IMR-90 (cell line): Measurements from ENCODE around the gene L3MBTL2. TPM values are rescaled to one million over a fixed set of nuclear protein-coding genes. Genes with fewer than 3 reads are reported as not detected.

Experiments used
- ATAC-seq: fragments of 200-7000 bp; cut with Tn5 transposase; 2 replicates; pipeline ENCODE4 v1.9.1; 2020; ENCODE audit warnings: low read depth, mild to moderate bottlenecking, moderate library complexity
- BruUV-seq: library from RNA; stranded (reverse); fragments of 400-500 nt; replicated peaks from 2 replicates; lab custom pipeline; 2021; lab: Mats Ljungman, UMichigan
- CTCF ChIA-PET: fragments of 300-600 bp; formaldehyde crosslinking; extraction: SDS; loops from one replicate; lab custom pipeline; 2021; ENCODE audit warnings: antibody characterized with exemption; lab: Yijun Ruan, JAX
- POLR2A ChIA-PET: fragments of 300-600 bp; sonication (Branson Sonifier 250); formaldehyde crosslinking; loops from one replicate; lab custom pipeline; 2022; ENCODE audit warnings: antibody characterized with exemption; ENCODE audit not compliant: unreplicated experiment; lab: Charles Lee
- DNase-seq: peaks from one replicate; pipeline ENCODE4 v3.0.0; 2013
- H2AFZ ChIP-seq: replicated peaks from 2 replicates; pipeline ENCODE3; 2013; ENCODE audit warnings: low read length, mild to moderate bottlenecking; ENCODE audit not compliant: poor library complexity
- H2AK5ac ChIP-seq: 2 replicates; pipeline ENCODE4 v1.6.1; 2013; ENCODE audit warnings: low read depth, low read length, inconsistent platforms
- H2AK9ac ChIP-seq: replicated peaks from 2 replicates; pipeline ENCODE3; 2013; ENCODE audit warnings: mild to moderate bottlenecking, low read depth, low read length, moderate library complexity; ENCODE audit not compliant: poor library complexity
- H2BK120ac ChIP-seq: 2 replicates; pipeline ENCODE4 v1.6.1; 2013; ENCODE audit warnings: low read depth, low read length, inconsistent platforms
- H2BK15ac ChIP-seq: 3 replicates; pipeline ENCODE4 v1.6.1; 2013; ENCODE audit warnings: low read depth, low read length, inconsistent platforms
- H2BK20ac ChIP-seq: 2 replicates; pipeline ENCODE4 v1.6.1; 2013; ENCODE audit warnings: low read depth, mild to moderate bottlenecking, inconsistent platforms, low read length, moderate library complexity
- H2BK5ac ChIP-seq: 2 replicates; pipeline ENCODE4 v1.6.1; 2013; ENCODE audit warnings: mild to moderate bottlenecking, low read depth, low read length, inconsistent platforms; ENCODE audit not compliant: poor library complexity, severe bottlenecking
- H3K14ac ChIP-seq: replicated peaks from 2 replicates; pipeline ENCODE4 v1.6.1; 2013; ENCODE audit warnings: low read depth, low read length, inconsistent platforms
- H3K18ac ChIP-seq: 2 replicates; pipeline ENCODE4 v1.6.1; 2013; ENCODE audit warnings: low read depth, low read length, control low read depth
- H3K23ac ChIP-seq: 2 replicates; pipeline ENCODE4 v1.6.1; 2013; ENCODE audit warnings: low read depth, low read length, inconsistent platforms
- H3K27ac ChIP-seq: 2 replicates; pipeline ENCODE4 v1.5.1; 2013; ENCODE audit warnings: mild to moderate bottlenecking, control low read depth, low read length; ENCODE audit not compliant: insufficient read depth
- H3K27me3 ChIP-seq: 2 replicates; pipeline ENCODE4 v1.6.1; 2013; ENCODE audit warnings: low read length; ENCODE audit not compliant: control insufficient read depth, insufficient read depth
- H3K36me3 ChIP-seq: 2 replicates; pipeline ENCODE4 v1.6.1; 2013; ENCODE audit warnings: low read length, mixed read lengths; ENCODE audit not compliant: control insufficient read depth, insufficient read depth
- H3K4ac ChIP-seq: 2 replicates; pipeline ENCODE4 v1.6.1; 2013; ENCODE audit warnings: low read depth, low read length, inconsistent platforms
- H3K4me1 ChIP-seq: 2 replicates; pipeline ENCODE4 v1.6.1; 2013; ENCODE audit warnings: low read length, mixed read lengths; ENCODE audit not compliant: control insufficient read depth, insufficient read depth
- H3K4me2 ChIP-seq: 2 replicates; pipeline ENCODE4 v1.6.1; 2013; ENCODE audit warnings: low read depth, mild to moderate bottlenecking, control low read depth, low read length, moderate library complexity
- H3K4me3 ChIP-seq: 2 replicates; pipeline ENCODE4 v1.5.1; 2013; ENCODE audit warnings: low read depth, mild to moderate bottlenecking, control low read depth, low read length, moderate library complexity; ENCODE audit not compliant: insufficient read depth
- H3K56ac ChIP-seq: 2 replicates; pipeline ENCODE4 v1.6.1; 2013; ENCODE audit warnings: low read length, inconsistent platforms; ENCODE audit not compliant: insufficient read depth; ENCODE audit errors: extremely low read depth
- H3K79me1 ChIP-seq, 2 experiments: 2 replicates each; pipeline ENCODE4 v1.6.1; 2013; ENCODE audit warnings: low read length in 2 of 2, inconsistent platforms in 1 of 2, low read depth in 1 of 2
- H3K9ac ChIP-seq: 2 replicates; pipeline ENCODE4 v1.6.1; 2013; ENCODE audit warnings: low read depth, low read length, control low read depth
- H3K9me1 ChIP-seq: 2 replicates; pipeline ENCODE4 v1.6.1; 2013; ENCODE audit warnings: low read length, inconsistent platforms; ENCODE audit not compliant: insufficient read depth
- H3K9me3 ChIP-seq: 2 replicates; pipeline ENCODE4 v1.6.1; 2013; ENCODE audit warnings: low read length; ENCODE audit not compliant: control insufficient read depth, insufficient read depth
- H4K20me1 ChIP-seq: 2 replicates; pipeline ENCODE4 v1.6.1; 2013; ENCODE audit warnings: low read length, inconsistent platforms; ENCODE audit not compliant: insufficient read depth
- H4K5ac ChIP-seq: 2 replicates; pipeline ENCODE4 v1.6.1; 2013; ENCODE audit warnings: mild to moderate bottlenecking, low read depth, low read length, control low read depth
- H4K8ac ChIP-seq, 2 experiments: 2 replicates each; pipeline ENCODE4 v1.6.1; 2013; ENCODE audit warnings: low read depth in 2 of 2, low read length in 2 of 2, control low read depth in 1 of 2, inconsistent platforms in 1 of 2
- H4K91ac ChIP-seq: 2 replicates; pipeline ENCODE4 v1.6.1; 2013; ENCODE audit warnings: low read depth, low read length, inconsistent platforms; ENCODE audit not compliant: insufficient read depth
- BHLHE40 ChIP-seq: fragments of 150-350 bp; IDR thresholded peaks from 2 replicates; pipeline ENCODE4 v1.6.1; 2016; ENCODE audit warnings: mild to moderate bottlenecking, low read depth, low read length
- CEBPB ChIP-seq: IDR thresholded peaks from 2 replicates; pipeline ENCODE4 v1.6.1; 2012; ENCODE audit warnings: low read depth, low read length, improper control_type of control experiment
- CHD1 ChIP-seq: IDR thresholded peaks from 2 replicates; pipeline ENCODE4 v1.6.1; 2012; ENCODE audit warnings: low read depth, low read length, improper control_type of control experiment
- CTCF ChIP-seq: conservative IDR thresholded peaks from 2 replicates; pipeline ENCODE4 v1.5.1; 2012; ENCODE audit warnings: mild to moderate bottlenecking, low read depth, low read length, improper control_type of control experiment
- ELK1 ChIP-seq: fragments of 150-350 bp; IDR thresholded peaks from 2 replicates; pipeline ENCODE4 v1.6.1; 2016; ENCODE audit warnings: low read depth, mild to moderate bottlenecking, low read length, moderate library complexity, borderline replicate concordance
- FOS ChIP-seq: fragments of 150-350 bp; IDR thresholded peaks from 2 replicates; pipeline ENCODE4 v1.6.1; 2016; ENCODE audit warnings: low read depth, low read length
- MAFK ChIP-seq: IDR thresholded peaks from 2 replicates; pipeline ENCODE4 v1.6.1; 2012; ENCODE audit warnings: low read depth, low read length, improper control_type of control experiment
- MAZ ChIP-seq: IDR thresholded peaks from 2 replicates; pipeline ENCODE4 v1.6.1; 2012; ENCODE audit warnings: low read depth, mild to moderate bottlenecking, low read length, improper control_type of control experiment, moderate library complexity, borderline replicate concordance
- MXI1 ChIP-seq: IDR thresholded peaks from 2 replicates; pipeline ENCODE4 v1.6.1; 2012; ENCODE audit warnings: low read depth, mild to moderate bottlenecking, low read length, moderate library complexity, borderline replicate concordance
- NFE2L2 ChIP-seq: fragments of 150-350 bp; IDR thresholded peaks from 2 replicates; pipeline ENCODE4 v1.6.1; 2016; ENCODE audit warnings: low read depth, mild to moderate bottlenecking, low read length
- POLR2A ChIP-seq: IDR thresholded peaks from 2 replicates; pipeline ENCODE4 v1.6.1; 2012; ENCODE audit warnings: mild to moderate bottlenecking, low read depth, low read length
- RAD21 ChIP-seq: IDR thresholded peaks from 2 replicates; pipeline ENCODE4 v1.6.1; 2012; ENCODE audit warnings: low read length, improper control_type of control experiment
- RCOR1 ChIP-seq: IDR thresholded peaks from 2 replicates; pipeline ENCODE4 v1.6.1; 2012; ENCODE audit warnings: mild to moderate bottlenecking, low read length, improper control_type of control experiment; ENCODE audit not compliant: insufficient replicate concordance
- RFX5 ChIP-seq: IDR thresholded peaks from 2 replicates; pipeline ENCODE4 v1.8.0; 2012; ENCODE audit warnings: low read depth, mild to moderate bottlenecking, low read length, moderate library complexity
- SMC3 ChIP-seq: fragments of 150-350 bp; IDR thresholded peaks from 2 replicates; pipeline ENCODE4 v1.6.1; 2016; ENCODE audit warnings: low read depth, mild to moderate bottlenecking, antibody characterized with exemption, low read length, moderate library complexity
- USF2 ChIP-seq: fragments of 150-350 bp; IDR thresholded peaks from 2 replicates; pipeline ENCODE4 v1.6.1; 2017; ENCODE audit warnings: mild to moderate bottlenecking, antibody characterized with exemption, low read length, low read depth
- WGBS, 2 experiments: methylation state at CpG; one replicate each; pipeline versions ENCODE4 v1.1.5 to v1.1.7; 2013; ENCODE audit warnings: missing lambda C conversion rate in 2 of 2; ENCODE audit not compliant: insufficient read length in 1 of 2; ENCODE audit errors: extremely low coverage in 2 of 2; 5-methylcytosine and 5-hydroxymethylcytosine counted together
- dilution Hi-C: fragments of 300-500 bp; cut with HindIII; formaldehyde crosslinking; loops from one replicate; pipeline ENCODE4 v1.14.3; 2018; ENCODE audit warnings: low sequenced_read_pairs; ENCODE audit not compliant: unreplicated experiment
- in situ Hi-C: fragments of 300-500 bp; cut with MboI; formaldehyde crosslinking; loops from 3 replicates; pipeline ENCODE4 v1.14.3; 2019; ENCODE audit warnings: low sequenced_read_pairs, inconsistent platforms, mixed read lengths
- intact Hi-C: fragments of 100-400 bp; cut with micrococcal nuclease; formaldehyde crosslinking; loops from 2 replicates; pipeline ENCODE4 v1.10.0; 2022
- polyA plus RNA-seq, 3 experiments: library from polyadenylated mRNA; depleted of rRNA; stranded (reverse); fragments of >200 nt; gene quantifications; 2 replicates each; pipeline ENCODE4 v1.2.3, GENCODE V29; 2012; ENCODE audit warnings: low replicate concordance in 1 of 3
- total RNA-seq: library from RNA; depleted of rRNA; stranded (reverse); fragments of >200 nt; gene quantifications from 2 replicates; pipeline ENCODE4 v1.2.3, GENCODE V29; 2012

L3MBTL2 gene
- total and polyA plus RNA-seq, 2 of the 4 experiments (the other 2 are of a cell fraction) = 20.6 to 25.1 TPM

GRCh38 chr22:41157083-41157482 is 48.0 kb upstream of the L3MBTL2 start:
- no peak overlapping the region for H3K23ac ChIP-seq
- ChIA-PET CTCF (no interaction called here), POLR2A (no interaction called here)
- no peak overlapping the region for H4K8ac ChIP-seq
- H2BK20ac ChIP-seq = no peak overlapping the region
- 90% methylated on average over 3 of the region's 4 CpGs; no CpG with 5 or more reads in 1 of the 2 experiments for WGBS, 2 experiments
- H3K27ac ChIP-seq = no peak overlapping the region
- no peak overlapping the region for H2AFZ ChIP-seq
- peaks cover 68% of the 10 kb centered on the region for H3K36me3 ChIP-seq
- dilution Hi-C loops = no loop called here
- H3K9me1 ChIP-seq = peaks cover 3% of the 10 kb centered on the region; the same call in 1 of the 2 replicates
- BruUV-seq = no TSS peak
- H3K27me3 ChIP-seq = no peaks in the 10 kb centered on the region
- H3K4me3 ChIP-seq = no peak overlapping the region
- no peak overlapping the region for H2AK5ac ChIP-seq
- in situ Hi-C loops = loop anchor here (10.0 kb wide), 1 partner anchor 322 kb away; no protein-coding TSS in a partner anchor
- no peaks in the 10 kb centered on the region for H3K9me3 ChIP-seq
- H3K4ac ChIP-seq = no peak overlapping the region
- peaks cover 21 to 29% of the 10 kb centered on the region in 2 experiments for H3K79me1 ChIP-seq
- H2AK9ac ChIP-seq = no peak overlapping the region
- no peak overlapping the region for H2BK15ac ChIP-seq
- ATAC-seq (no peak), DNase-seq (no peak)
- H3K18ac ChIP-seq = no peak overlapping the region
- H3K4me1 ChIP-seq = no peaks in the 10 kb centered on the region
- H3K56ac ChIP-seq = no peak overlapping the region
- no peak overlapping the region for H2BK5ac ChIP-seq
- intact Hi-C loops = loop anchor here (10.0 kb wide), 1 partner anchor 332 kb away; no protein-coding TSS in a partner anchor
- no peak overlapping the region for H2BK120ac ChIP-seq
- TF ChIP-seq CHD1 = no peak
- no peak for TF ChIP-seq FOS
- no peak for TF ChIP-seq ELK1
- TF ChIP-seq RAD21 = no peak
- TF ChIP-seq CTCF = no peak
- TF ChIP-seq NFE2L2 = no peak
- TF ChIP-seq POLR2A = no peak
- TF ChIP-seq MXI1 = no peak
- TF ChIP-seq USF2 = no peak
- TF ChIP-seq MAZ = no peak
- no peak for TF ChIP-seq SMC3
- TF ChIP-seq RFX5 = no peak
- TF ChIP-seq CEBPB = no peak
- TF ChIP-seq RCOR1 = no peak
- TF ChIP-seq MAFK = no peak
- no peak for TF ChIP-seq BHLHE40
- no peak overlapping the region for H3K9ac ChIP-seq
- 0 out of 2 replicates have a peak, but pooled peaks cover 4% of the 10 kb centered on the region for H4K20me1 ChIP-seq
- no peak overlapping the region for H3K4me2 ChIP-seq
- H4K91ac ChIP-seq = no peak overlapping the region
- H3K14ac ChIP-seq = no peak overlapping the region
- no peak overlapping the region for H4K5ac ChIP-seq
